Measurements from ENCODE around the gene METTL25B. TPM values are rescaled to one million over a fixed set of nuclear protein-coding genes. Genes with fewer than 3 reads are reported as not detected.

Gene METTL25B
- total RNA-seq, 4 donors from 2014 or later = 3.5 to 69.7 (median 29.4) TPM

DNA sequence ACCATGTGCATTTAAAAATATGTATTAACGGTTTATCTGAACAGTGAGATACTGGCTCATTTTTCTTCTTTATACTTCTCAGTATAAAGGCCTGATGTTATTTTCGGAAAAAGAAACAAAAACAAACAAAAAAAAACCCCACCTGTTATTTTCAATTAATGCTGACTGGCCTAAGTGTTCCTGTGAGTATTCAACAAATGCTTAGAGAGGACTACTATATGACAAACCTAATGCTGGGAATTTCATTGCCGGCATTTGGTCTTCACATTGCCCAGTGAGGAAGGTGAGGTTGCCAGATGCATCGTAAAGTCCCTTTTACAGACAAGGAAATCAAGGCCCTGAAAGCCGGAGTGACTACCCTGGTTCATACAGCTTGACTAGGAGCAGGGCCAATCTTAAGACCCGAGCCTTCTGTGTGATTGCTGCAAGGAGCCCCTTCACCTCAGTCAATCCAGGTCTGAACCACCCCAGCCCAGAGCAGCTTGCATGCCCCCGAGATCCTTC lies 12.0 kb downstream of the METTL25B start:
- Histone ChIP-seq H3K9me3 (no peaks in the 10 kb centered on the region), H3K36me3 (no peaks in the 10 kb centered on the region), H3K27me3 (no peaks in the 10 kb centered on the region), H3K4me3 (peak overlapping the region; percentile 71 to 72), H3K27ac (peak overlapping the region; percentile 78 to 87), H3K4me1 (no peaks in the 10 kb centered on the region)
- DNase-seq = no peak
- intact Hi-C loops (cut with DNase I; ENCODE audit: low total_unique reads) = no loop called here
- no peak for TF ChIP-seq POLR2A (IDR thresholded peaks at IDR 0.05)
- TF ChIP-seq, protein P1, sequence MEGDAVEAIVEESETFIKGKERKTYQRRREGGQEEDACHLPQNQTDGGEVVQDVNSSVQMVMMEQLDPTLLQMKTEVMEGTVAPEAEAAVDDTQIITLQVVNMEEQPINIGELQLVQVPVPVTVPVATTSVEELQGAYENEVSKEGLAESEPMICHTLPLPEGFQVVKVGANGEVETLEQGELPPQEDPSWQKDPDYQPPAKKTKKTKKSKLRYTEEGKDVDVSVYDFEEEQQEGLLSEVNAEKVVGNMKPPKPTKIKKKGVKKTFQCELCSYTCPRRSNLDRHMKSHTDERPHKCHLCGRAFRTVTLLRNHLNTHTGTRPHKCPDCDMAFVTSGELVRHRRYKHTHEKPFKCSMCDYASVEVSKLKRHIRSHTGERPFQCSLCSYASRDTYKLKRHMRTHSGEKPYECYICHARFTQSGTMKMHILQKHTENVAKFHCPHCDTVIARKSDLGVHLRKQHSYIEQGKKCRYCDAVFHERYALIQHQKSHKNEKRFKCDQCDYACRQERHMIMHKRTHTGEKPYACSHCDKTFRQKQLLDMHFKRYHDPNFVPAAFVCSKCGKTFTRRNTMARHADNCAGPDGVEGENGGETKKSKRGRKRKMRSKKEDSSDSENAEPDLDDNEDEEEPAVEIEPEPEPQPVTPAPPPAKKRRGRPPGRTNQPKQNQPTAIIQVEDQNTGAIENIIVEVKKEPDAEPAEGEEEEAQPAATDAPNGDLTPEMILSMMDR (IDR thresholded peaks at IDR 0.05) = no peak

- DNase-seq = peak; percentile 97 to 99
- intact Hi-C loops (cut with DNase I; ENCODE audit: low total_unique reads) = no loop called here
- Histone ChIP-seq H3K4me1 (peaks cover 0 to 3% of the 10 kb centered on the region in 2 donors), H3K27ac (peak within 1 kb of the TSS; percentile 81 to 87), H3K4me3 (peak within 1 kb of the TSS; percentile 71 to 72), H3K36me3 (no peaks in the 10 kb centered on the region), H3K9me3 (no peaks in the 10 kb centered on the region), H3K27me3 (no peaks in the 10 kb centered on the region)
- TF ChIP-seq, protein P1 (IDR thresholded peaks at IDR 0.05) = peak in 1 of 4 experiments; percentile 30
- peak; percentile 29 to 41 for TF ChIP-seq POLR2A (IDR thresholded peaks at IDR 0.05)
These were observed 12.6 kb downstream of the METTL25B start, which contains the start of gene MRPL24 for GRCh38 chr1:156740741-156741480. Gene MRPL24 (minus strand): TSS chr1:156741088. CDS start chr1:156738704, 2,384 bp downstream.

- DNase-seq = no peak
- Histone ChIP-seq H3K27me3 (no peaks in the 10 kb centered on the region), H3K36me3 (no peaks in the 10 kb centered on the region), H3K27ac (peak overlapping the region; percentile 81 to 87), H3K4me1 (peaks cover 0 to 7% of the 10 kb centered on the region in 2 donors), H3K4me3 (peak overlapping the region; percentile 9 to 71), H3K9me3 (no peaks in the 10 kb centered on the region)
- TF ChIP-seq POLR2A (IDR thresholded peaks at IDR 0.05) = no peak
- TF ChIP-seq, protein P1 (IDR thresholded peaks at IDR 0.05) = no peak
- intact Hi-C loops (cut with DNase I; ENCODE audit: low total_unique reads) = no loop called here
These were observed 13.3 kb downstream of the METTL25B start for GRCh38 chr1:156741481-156741983.

DNA sequence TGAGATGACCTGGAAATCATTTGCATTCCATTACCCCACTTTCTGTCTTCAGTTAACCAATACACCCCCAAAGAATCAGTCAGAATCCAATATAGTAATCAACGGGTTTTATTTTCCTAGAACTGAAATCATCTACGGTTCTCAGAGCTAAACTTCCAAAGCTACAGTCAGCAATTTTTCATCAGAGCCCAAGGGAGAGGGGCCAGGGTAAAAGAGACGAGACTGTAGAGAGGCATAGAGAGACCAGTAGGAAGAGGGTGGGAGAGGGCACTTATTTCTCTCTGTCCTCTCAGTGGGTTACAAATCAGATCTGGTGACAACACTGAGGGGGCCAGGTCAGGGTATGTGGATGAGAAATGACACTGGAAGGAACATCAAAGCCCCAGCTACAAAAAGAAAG lies 13.7 kb downstream of the METTL25B start:
- peak overlapping the region; percentile 81 to 87 for H3K27ac ChIP-seq
- intact Hi-C loops (cut with DNase I; ENCODE audit: low total_unique reads) = no loop called here
- DNase-seq = no peak
- no peaks in the 10 kb centered on the region for H3K27me3 ChIP-seq
- TF ChIP-seq POLR2A (IDR thresholded peaks at IDR 0.05) = no peak
- TF ChIP-seq, protein P1 (IDR thresholded peaks at IDR 0.05) = no peak
- H3K4me3 ChIP-seq = no peak overlapping the region
- no peaks in the 10 kb centered on the region for H3K9me3 ChIP-seq
- no peaks in the 10 kb centered on the region for H3K36me3 ChIP-seq
- H3K4me1 ChIP-seq = peaks cover 0 to 7% of the 10 kb centered on the region in 2 donors

DNA sequence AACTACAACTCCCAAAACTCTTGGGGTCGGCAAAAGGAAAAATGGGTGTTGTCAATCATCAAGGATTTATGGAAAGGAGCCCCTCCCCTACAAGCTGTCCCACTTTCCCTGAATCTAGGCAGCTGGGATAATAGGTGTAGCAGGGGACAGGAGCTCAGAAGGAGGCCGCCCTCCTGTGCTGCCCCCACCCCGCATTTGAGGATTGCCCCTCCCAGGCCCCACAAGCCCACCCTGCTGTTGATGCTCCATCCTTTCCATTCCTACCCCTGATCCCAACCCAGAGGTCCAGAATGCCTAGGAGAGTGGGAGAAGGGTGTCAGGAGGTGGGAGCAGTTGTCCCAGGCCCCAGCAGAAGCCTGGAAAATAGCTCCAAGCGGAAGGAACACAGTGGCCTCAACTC lies 14.5 kb downstream of the METTL25B start:
- intact Hi-C loops (cut with DNase I; ENCODE audit: low total_unique reads) = no loop called here
- peaks cover 0 to 7% of the 10 kb centered on the region in 2 donors for H3K4me1 ChIP-seq

More for the DNA sequence above, 14.5 kb downstream of the METTL25B start:
- Histone ChIP-seq H3K4me3 (no peak overlapping the region), H3K27ac (no peak overlapping the region), H3K36me3 (no peaks in the 10 kb centered on the region), H3K27me3 (no peaks in the 10 kb centered on the region), H3K9me3 (no peaks in the 10 kb centered on the region)
- DNase-seq = no peak
- TF ChIP-seq POLR2A (IDR thresholded peaks at IDR 0.05) = no peak

Data from uterus (tissue), 4 donors.